NCI-H1092 treated with DMSO at 0.1 percent for 48 hours (cell line): ENCODE results near the gene IL16.
"Not testable (repeated sequence)": the region's sequence is repeated elsewhere in the genome, so short reads cannot be mapped to it uniquely, and the experiment has no call there.

Experiments used
- DNase-seq: peaks from one replicate; lab custom pipeline; 2025; lab: John Stamatoyannopoulos, UW

The IL16 gene

DNA sequence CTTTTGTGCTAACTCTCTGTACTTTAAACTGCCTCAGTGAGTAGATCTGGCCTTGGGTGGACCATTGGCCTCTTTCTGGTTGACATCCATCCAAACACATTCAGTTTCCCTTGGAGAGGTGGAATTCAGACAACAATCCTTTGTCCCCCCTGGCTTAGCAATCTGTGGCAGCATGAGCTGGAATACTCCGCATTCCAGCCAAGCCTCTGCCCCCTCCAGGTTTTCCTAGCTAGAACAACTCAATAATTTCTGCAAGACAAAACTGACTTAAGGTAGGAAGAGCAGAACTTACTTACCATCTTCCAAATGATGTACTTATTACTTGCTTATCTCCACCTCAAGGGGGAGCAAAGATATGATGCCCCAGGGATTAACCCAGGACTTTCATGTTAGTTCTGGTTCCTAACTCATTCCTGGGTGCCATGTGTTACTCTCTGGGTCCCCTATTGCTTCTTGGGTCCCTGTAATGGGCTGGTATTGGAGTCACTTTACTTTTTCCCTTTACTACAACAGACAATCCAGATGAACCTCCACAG is 21.8 kb upstream of the IL16 start:
- no peak for DNase-seq

DNA sequence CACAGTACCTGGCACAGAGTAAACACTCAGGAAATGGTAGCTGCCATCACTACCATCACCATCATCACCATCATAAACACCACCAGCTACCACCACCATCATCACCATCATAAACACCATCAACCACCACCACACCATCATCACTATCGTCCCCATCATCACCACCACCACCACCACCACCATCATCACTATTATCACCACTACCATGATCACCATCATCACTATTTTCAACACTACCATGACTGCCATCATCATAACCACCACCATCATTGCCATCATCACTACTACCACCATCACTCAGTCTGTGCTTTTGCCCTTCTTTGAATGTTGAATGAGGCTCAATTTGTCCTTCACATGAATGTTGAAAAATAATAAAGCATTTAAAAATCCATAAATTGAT is 21.2 kb upstream of the IL16 start:
- no peak for DNase-seq

DNA sequence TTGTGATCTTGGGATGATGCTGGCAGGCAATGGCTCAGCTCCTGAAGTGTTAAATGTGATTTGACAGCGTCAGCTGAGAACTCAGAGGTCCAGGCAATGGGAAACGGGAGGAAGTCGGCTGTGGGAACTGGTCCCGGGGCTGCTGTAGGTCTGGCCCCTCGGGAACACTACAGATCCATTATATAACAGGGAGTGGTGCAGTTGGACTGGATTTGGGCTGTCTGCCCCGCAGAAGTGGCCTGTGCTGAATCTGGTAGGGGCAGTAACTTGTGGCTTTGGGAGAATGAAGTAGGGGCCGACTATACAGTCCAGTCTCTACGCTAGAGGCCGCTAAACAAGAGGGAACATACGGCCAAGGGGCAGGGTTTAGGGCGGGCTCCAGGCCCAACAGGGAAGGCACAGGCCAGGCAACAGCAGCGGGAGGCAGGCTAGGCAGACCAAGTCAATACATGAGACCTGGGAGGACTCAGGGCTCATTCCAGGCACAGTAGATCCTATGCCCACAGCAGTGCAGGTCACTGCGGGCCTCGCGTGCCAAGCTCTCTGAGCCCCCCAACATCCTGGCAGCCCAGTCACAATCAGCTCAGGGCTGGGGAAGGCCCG is 20.3 kb upstream of the IL16 start:
- no peak for DNase-seq

DNA sequence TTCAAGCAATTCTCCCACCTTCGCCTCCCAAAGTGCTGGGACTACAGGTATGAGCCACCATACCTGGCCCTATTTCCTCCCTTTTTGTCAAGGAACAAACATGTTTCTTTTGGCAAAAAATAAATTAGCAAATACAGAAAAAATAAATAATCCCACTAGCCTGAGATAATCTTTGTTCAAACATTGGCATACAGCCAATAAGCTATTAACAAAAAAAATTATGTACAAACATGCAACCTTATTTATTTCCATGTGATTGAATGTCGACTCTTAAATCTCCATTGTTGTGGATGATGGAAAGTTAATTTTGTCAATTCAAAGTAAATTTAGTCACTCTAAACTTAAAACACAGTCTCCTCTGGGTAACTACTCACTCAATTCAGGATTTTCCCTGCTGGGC is 18.3 kb upstream of the IL16 start:
- no peak for DNase-seq

DNA sequence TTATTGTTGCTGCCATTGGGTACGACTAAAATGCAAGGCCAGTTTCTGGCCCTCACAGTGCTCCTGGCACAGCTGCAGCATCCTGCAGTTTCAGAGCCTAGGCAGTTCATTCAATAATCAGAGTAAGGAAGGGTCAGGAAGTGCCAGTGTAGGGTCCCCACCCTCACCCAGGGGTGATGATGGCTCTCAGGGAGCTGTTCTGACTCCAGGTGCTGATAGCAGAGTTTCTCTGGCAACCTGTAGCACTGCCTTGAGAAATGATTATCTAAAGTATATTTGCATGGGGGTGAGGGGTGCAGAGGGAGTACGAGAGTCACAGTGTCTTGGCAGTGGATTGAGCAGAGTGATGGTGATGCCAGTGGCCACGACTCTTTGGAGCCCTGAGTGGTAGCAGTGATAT is 15.5 kb upstream of the IL16 start:
- DNase-seq = no peak

DNA sequence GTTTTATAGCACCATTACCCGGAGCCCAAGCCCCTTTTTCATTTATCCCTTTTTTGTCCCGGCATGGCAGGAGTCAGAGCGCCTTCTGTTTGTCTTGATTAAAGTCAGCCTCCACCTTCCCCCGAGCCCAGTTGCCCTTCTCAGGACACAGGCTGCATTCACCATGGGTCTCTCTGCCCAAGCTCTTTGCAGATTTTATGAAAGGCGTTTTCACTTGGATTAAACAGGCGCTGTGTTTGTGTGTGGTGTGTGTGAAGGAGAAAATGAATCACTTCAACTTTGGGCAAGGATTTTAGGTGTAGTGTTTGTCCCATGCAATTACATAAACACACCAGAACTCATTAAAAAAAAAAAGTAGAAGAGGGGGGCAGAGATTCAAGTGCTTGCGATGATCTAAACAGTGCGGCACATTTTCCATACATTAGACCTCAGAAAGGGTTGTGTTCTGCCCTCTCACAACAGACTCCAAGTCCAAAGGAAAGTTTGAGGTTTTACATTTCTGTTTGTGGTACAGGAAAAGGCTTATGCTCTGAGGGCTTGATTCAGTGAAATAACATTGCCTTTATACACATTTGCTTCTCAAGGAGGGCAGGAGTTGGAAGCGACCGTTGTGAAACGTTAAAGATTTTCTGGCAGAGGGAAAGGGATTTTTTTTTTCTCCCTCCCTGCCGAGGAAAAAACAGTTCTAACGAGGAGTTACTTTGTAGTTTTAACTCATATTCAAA is 14.5 kb upstream of the IL16 start:
- DNase-seq = no peak

DNA sequence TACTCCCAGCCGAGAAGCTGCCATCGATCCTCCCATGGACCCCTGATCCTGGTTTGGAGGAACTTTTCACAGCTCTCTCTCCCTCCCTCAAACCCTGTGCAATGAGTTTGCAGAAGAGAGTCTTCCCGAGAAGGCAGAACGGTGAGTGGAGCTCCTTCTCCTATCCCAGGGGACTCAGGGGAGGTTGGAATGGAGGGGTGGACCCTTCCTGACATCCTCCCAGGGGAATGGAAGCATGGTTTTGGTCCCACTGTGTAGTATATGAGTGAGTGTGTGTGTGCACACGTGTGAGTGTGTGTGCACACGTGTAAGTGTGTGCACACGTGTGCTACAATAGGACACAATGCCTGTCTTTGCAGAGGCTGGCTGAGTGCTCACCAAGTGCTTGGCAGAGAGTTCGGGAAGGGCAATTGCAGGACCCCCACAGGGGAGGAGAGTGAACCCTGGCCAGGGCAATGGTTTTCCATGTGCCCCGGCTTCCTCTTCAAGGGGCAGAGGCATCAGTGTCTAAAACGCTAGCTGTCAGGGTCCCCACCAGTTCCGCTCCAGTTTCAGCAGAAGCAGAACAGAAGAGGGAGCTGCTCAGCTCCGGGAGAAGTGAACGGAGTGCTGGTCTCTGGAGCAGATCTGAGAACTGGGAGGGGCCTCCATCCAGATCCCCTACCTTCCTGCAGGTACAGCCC is 13.8 kb upstream of the IL16 start:
- DNase-seq = no peak

DNA sequence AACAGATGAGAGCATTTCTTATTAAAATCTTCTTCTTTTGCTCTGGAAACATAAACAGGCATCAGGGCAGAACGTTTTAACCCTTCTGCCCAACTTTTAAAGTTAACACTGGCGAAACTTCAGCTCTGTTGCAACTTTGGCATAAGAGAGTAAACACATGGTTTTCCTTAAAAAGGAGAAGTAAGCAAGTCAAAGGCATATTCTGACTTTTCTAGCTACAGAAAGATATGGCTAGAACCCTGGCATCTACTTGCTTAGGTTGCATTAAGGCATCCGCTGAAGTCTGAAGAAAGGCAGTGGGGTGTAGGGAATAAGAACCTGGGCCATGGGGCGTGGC is 13.3 kb upstream of the IL16 start:
- DNase-seq = no peak

DNA sequence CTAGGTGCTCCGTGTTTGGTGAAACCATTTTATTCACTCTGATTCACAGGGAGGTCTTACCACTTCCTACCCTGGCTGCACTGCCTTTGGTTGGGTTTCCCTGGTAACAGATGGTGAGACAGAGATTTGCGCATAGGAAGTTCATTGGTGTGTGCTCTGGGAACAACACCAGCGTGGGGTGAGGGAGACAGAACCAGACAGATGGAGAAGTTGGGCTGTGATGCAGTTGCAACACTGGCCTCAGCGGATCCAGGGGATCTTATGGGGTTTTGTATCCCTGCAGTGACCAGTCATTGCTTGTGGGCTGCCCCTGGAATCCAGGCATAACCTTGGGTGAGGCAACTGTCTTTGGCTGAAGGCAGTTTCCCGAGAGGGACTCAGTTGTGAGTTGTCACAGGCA is 12.5 kb upstream of the IL16 start:
- no peak for DNase-seq

DNA sequence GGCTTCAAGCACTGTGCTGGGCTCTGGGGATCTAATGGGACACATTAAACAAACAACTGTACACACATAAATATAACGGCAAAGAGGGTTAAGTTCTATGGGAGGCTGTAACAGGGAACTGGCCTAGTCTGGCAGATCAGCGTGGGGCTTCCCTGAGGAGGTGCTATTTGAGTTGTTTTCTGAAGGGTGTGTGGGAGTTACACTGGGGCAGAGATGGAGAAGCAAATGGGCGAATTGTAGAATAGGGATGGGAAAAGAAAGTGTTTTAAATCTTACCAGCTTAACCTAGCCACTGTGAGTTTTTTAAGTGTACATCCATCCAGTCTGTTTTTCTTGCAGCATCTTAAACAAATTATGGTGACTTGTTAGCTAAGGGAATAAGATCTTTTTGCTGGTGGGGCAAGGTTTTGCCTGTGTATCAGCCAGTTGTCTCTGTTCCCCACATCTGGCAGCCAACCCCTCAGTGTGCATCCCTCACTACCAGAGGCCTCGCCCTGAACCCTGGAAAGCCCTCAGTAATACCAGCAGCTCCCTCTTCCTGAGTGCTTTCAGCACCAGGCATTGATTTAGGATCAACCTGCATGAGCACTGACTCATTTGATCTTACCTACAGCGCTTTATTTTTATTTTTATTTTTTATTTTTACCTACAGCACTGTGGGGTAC is 10.9 kb upstream of the IL16 start:
- no peak for DNase-seq

DNA sequence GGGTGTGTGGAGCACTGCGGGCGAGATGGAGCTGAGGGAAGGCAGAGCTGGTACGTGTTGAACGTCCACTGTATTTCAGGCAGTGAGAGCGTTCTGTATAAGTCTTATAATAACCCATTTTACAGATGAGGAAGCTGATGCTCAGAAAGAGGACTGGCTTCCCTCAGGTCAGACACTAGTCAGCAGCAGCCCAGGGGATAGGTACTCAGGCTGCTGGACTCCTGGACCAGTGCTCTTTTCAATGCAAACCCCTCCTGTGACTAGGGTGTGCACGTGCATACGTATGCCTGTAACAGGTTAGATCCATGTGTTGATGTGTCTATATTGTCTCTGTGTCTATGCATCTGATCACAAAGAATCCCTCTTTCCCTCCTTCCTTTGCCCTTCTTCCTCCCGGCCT is 8.3 kb upstream of the IL16 start:
- no peak for DNase-seq

DNA sequence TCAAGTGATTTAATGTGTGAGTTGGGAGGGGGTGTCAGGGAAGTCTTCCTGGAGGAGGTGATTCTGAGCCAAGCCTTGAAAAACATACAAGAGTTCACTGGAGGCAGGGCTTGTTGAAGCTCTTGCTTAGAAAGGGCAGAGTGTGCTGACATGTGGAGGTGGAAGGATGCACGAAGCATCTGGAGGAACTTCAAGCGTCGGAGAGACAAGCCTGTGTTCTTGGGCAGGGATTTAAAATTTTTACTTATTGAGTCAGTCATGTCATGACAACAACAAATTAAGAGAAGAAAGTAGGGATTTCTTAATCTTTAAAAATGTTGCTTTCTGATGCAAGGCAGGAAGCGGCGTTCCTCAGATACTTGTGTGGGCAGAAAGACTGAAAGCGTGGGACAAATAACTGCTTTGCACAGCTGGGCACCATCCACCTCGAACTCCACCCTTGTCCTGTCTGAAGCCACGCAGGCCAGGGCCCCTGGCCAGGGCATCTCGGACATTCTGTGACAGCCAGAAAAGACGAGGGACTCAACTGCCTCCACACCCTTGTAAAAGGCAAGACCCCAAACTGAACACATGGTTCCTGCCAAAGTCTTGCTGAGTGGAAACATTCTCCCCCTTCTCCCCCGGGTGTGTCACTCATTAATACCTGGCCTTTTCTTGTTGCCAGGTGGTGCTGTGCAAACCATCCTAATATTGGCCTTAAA is 6.9 kb upstream of the IL16 start:
- no peak for DNase-seq

DNA sequence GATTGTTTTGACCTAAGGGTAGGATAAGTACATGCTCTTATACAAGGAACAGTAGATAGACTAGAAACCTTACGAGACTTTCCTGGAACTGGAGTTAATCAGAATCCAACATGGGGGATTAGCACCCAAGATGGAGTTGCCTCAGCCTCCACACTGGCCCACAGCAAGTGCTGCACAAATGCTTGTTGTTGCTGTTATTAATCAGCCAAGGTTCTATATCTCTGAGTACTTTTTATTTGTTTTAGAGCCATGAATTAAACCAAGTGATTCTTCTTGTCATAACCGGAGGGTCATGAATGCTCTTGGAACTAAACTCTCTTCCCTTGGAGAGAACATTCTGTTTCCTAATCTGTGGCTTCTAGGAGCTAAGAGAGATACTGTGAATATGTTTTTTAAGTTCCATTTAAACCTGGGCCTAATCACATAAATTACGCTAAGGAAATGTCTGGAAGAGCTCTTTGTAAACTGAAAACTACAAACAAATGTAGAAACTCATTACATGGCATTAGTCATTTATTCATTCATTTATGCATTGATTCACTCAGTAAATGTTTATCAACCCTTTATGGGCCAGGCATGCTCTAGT is 5.7 kb upstream of the IL16 start:
- no peak for DNase-seq

DNA sequence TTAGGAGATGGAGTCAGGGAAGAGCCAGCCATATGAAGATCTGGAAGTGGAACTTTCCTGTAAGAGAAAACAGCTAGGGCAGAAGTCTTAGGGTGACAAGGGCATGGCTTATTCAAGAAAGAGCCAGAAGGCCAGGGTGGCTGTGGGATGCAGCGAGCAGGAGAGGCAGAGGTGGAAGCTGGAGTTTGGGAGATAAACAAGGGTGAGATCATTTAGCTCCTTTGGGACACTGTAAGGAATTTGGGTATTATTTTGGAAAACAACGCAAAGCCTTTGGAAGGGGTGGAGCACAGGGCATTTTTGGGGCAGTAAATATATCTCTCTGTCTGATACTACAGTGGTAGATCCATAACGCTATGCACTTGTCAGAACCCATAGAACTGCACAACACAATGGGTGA is 5.0 kb upstream of the IL16 start:
- no peak for DNase-seq

DNA sequence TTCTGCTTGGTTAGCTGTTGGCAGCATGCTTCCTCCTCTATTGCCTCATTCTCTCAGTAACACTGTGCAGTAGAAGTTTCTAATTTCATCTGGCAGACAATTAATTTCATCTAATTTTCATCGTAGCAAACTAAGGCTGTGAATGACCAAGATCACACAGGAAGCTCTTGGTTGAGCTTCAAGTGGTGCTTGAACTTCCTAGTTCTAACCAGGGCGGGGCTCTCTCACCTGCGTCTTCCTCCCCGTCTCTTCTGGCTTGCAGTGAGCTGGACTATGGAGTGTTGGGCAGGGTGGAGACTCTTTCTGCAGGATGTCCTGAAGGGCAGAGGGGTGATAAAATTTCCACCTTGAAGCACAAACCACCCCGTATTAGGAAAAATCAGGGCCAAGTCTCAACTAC is 2.0 kb upstream of the IL16 start:
- DNase-seq = no peak

DNA sequence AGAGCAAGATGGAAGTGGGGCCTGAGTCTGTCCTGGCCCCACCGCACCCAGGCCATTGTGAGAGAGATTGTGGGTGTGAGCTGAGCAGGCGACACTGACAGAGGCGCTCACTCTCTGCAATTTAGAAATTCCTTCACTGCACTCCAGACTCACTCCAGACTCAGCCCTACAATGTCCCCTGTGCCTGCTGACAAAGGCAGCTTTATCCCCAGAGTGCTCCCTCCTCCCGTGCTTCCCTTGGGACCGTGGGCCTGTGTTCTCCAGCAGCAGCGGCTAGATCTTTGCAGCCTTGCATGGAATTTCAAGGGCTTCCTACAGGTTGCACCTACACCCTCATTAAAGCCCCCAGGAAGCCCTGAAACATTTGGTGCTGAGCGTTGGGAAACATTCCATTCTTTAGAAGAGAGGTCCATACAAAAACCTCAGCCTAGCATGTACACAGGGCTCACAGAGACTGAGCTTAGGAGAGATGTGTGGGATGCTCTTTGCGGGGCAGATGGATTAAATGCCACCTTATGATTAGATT is 1.3 kb upstream of the IL16 start:
- DNase-seq = no peak

DNA sequence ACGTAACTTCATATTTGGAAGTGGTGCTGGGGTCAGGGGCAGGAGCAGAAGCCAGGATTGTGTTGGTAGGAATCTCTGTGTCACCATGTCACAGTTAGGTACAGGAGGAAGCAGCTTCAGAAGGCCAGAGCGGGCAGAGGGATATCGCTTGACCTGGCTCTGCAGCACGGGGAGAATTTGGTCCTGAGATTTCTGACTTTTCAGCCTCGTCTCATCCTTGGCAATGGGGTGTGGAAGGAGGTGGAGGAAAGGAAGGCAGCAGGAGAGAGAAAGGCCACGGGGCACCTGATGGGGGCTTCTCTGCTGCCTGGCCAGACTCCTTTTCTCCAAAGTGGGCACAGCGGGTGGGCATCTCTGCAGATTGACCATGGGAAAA is 564 bp downstream of the IL16 start:
- DNase-seq = no peak

DNA sequence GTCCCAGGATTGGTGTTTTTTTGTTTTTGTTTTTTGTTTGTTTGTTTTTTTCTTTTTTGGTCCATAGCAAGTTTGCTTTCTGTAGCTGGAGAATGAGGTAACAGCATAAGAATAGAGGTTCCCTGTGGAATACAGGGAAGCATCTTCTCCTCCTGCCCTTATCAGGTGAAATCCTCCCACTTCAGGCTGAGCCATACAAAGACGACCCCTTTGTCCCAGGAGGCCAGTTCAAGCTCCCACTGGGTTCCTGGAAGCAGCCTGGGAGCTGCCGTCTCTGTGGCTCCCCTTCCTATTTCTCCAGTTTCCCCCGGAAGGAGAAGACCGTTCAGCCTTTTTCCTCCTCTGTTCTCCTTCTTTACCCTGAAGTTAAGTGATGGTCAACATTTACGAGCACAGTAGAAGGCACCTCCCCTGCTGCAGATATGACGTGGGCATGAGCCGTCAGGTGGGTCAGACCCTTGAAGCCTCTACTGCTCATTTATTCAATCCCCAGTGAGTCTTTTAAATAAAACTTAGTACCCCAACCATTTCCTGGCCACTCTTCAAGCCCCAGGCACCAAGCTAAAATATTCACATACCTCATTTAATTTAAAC is 1.1 kb downstream of the IL16 start:
- DNase-seq = no peak

DNA sequence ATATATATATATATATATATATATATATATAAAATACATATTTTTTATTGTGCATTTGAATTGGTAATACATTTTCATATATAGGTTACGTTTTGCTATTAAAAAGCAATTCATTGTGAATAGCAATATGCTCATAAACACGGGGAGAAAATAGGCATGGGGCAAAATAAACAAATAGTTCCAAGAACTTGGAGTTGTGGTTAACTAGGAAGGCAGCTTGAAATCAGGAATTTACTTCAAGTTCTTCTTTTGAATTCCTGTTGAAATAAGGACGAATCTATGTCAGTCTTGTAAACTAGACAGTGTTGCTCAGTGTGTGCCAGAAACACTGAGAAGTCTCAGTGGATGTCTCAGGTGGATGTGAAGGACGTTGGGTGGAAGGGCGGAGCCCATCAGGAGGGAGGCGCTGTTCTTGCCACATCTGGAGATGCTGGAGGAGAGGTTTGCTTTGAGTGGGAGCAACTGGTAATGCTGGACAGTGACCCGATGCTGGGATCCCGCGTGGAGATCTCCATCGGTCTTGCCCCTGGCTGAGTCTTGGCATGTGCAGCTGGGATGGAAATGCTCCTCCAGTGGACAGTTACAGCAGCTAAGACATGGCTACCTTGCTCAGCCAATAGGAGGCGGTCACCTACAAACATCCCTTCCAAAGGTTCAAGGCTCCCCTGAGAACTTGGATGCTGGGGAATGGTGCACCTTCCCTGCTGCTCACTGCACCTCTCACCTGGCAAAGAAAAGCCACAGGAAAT is 2.5 kb downstream of the IL16 start:
- DNase-seq = no peak

DNA sequence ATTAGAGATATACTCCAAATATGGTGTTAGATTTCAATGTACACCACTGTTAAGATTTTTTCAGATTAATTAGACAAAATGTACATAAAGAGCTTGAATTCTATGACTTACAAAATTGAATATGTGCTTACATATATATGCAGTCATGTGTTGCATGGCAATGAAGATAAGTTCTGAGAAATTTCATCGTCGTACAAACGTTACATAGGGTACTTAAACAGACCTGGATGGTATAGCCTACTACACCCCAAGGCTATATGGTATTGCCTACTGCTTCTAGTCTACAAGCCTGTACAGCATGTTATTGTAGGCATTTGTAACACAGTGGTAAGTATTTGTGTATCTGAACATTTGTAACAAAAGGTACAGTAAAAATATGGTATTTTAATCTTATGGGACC is 9.3 kb downstream of the IL16 start:
- DNase-seq = no peak

DNA sequence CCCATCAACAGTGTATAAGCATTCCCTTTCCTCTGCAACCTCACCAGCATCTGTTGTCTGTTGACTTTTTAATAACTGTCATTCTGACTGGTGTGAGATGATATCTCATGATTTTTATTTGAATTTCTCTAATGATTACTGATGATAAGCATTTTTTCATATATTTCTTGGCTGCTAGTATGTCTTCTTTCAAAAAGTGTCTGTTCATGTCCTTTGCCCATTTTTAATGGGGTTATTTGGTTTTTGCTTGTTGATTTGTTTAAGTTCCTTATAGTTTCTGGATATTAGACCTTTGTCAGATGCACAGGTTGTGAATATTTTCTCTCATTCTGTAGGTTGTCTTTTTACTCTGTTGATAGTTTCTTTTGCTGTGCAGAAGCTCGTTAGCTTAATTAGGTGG is 11.3 kb downstream of the IL16 start:
- not testable (repeated sequence) for DNase-seq
